Choroid plexus epithelial cell (primary cell): ENCODE measurements around the gene CCDC88C.

Experiments used
- DNase-seq: peaks from one replicate; pipeline ENCODE4 v3.0.0-alpha.2; 2010; ENCODE audit warnings: low read depth
- H3K4me3 ChIP-seq: 2 replicates; pipeline ENCODE4 v1.5.1; 2011; ENCODE audit warnings: low read depth, mild to moderate bottlenecking, control low read depth, low read length, moderate library complexity
- CTCF ChIP-seq: conservative IDR thresholded peaks from 2 replicates; pipeline ENCODE4 v1.5.1; 2011; ENCODE audit warnings: low read depth, mild to moderate bottlenecking, control low read depth, inconsistent platforms, low read length, moderate library complexity

CCDC88C gene

GRCh38 chr14:91375720-91376452 is 41.7 kb downstream of the CCDC88C start:
- no peak for DNase-seq
- H3K4me3 ChIP-seq, result no peak overlapping the region
- no peak for TF ChIP-seq CTCF

GRCh38 chr14:91374879-91375702 is 42.5 kb downstream of the CCDC88C start:
- H3K4me3 ChIP-seq, result no peak overlapping the region
- DNase-seq, result no peak
- TF ChIP-seq CTCF, result no peak

- no peak overlapping the region for H3K4me3 ChIP-seq
- no peak for DNase-seq
- no peak for TF ChIP-seq CTCF
These were observed 43.2 kb downstream of the CCDC88C start for GRCh38 chr14:91374287-91374878.

- TF ChIP-seq CTCF, result no peak
- H3K4me3 ChIP-seq, result no peak overlapping the region
- DNase-seq, result no peak
These were observed 43.9 kb downstream of the CCDC88C start for GRCh38 chr14:91373591-91374254.

- DNase-seq, result no peak
- H3K4me3 ChIP-seq, result no peak overlapping the region
- no peak for TF ChIP-seq CTCF
These were observed 44.7 kb downstream of the CCDC88C start for GRCh38 chr14:91372671-91373495.

- no peak for TF ChIP-seq CTCF
- no peak overlapping the region for H3K4me3 ChIP-seq
- no peak for DNase-seq
These were observed 45.6 kb downstream of the CCDC88C start for GRCh38 chr14:91371990-91372375.
